ENCODE results near the gene TEX12. TPM values are rescaled to one million over a fixed set of nuclear protein-coding genes. Genes with fewer than 3 reads are reported as not detected.
A peak's percentile ranks its signal among the peaks of the same experiment; 100 is the strongest.

Gene TEX12
- total and polyA plus RNA-seq, 7 donors: 0.28 to 0.48 (median 0.34) TPM; not detected in 3

GRCh38 chr11:112162761-112163546 lies 4.2 kb upstream of the TEX12 start:
- no peak for TF ChIP-seq CTCF (IDR thresholded peaks at IDR 0.05)
- intact Hi-C loops (cut with DNase I): loop anchor here in 1 of 2 donors (5.0 kb wide), 1 partner anchor 41 kb away; no protein-coding TSS in a partner anchor
- Histone ChIP-seq H3K9me3 (no peaks in the 10 kb centered on the region), H3K27ac (peak overlapping the region; percentile 82), H3K4me3 (peak overlapping the region; percentile 69), H3K36me3 (ENCODE audit: insufficient read depth in 1 of 2, low read depth in 1 of 2) (peaks cover 0 to 7% of the 10 kb centered on the region in 2 donors), H3K4me1 (peaks cover 27% of the 10 kb centered on the region), H3K27me3 (ENCODE audit: insufficient read depth in 3 of 3, low read length in 2 of 3) (no peaks in the 10 kb centered on the region)
- WGBS, 3 donors: 83 to 93% (median 88%) methylated on average over 6 of the region's 6 CpGs
- DNase-seq (no peak), ATAC-seq (no peak)

- DNase-seq (peak; percentile 47 to 79), ATAC-seq (peak; percentile 81 to 93 (median 90))
- Histone ChIP-seq H3K36me3 (ENCODE audit: insufficient read depth in 1 of 2, low read depth in 1 of 2) (peaks cover 0 to under 1% of the 10 kb centered on the region in 2 donors), H3K4me3 (peak within 1 kb of the TSS; percentile 69), H3K27me3 (ENCODE audit: insufficient read depth in 3 of 3, low read length in 2 of 3) (no peaks in the 10 kb centered on the region), H3K4me1 (peaks cover 27% of the 10 kb centered on the region), H3K27ac (peak within 1 kb of the TSS; percentile 82), H3K9me3 (no peaks in the 10 kb centered on the region)
- WGBS, 3 donors: 34 to 51% (median 38%) methylated on average over 12 of the region's 12 CpGs
- no peak for TF ChIP-seq CTCF (IDR thresholded peaks at IDR 0.05)
- intact Hi-C loops (cut with DNase I): loop anchor here in 1 of 2 donors (5.0 kb wide), 1 partner anchor 42 kb away; no protein-coding TSS in a partner anchor
These were observed 3.1 kb upstream of the TEX12 start, which contains the start of gene IL18 for GRCh38 chr11:112163875-112164685. IL18 (minus strand) TSS chr11:112164094; CDS start chr11:112155053, 9,041 bp downstream.

GRCh38 chr11:112165049-112165448 lies 2.1 kb upstream of the TEX12 start:
- DNase-seq: no peak
- no peak for TF ChIP-seq CTCF (IDR thresholded peaks at IDR 0.05)
- no peaks in the 10 kb centered on the region for H3K9me3 ChIP-seq
- peak overlapping the region; percentile 82 for H3K27ac ChIP-seq
- H3K4me1 ChIP-seq: peaks cover 27% of the 10 kb centered on the region
- ATAC-seq: no peak
- 61 to 74% (median 64%) methylated on average over 3 of the region's 3 CpGs for WGBS, 3 donors
- no peaks in the 10 kb centered on the region for H3K27me3 ChIP-seq (ENCODE audit: insufficient read depth in 3 of 3, low read length in 2 of 3)
- H3K4me3 ChIP-seq: no peak overlapping the region
- no peaks in the 10 kb centered on the region for H3K36me3 ChIP-seq (ENCODE audit: insufficient read depth in 1 of 2, low read depth in 1 of 2)
- intact Hi-C loops (cut with DNase I): no loop called here

- H3K9me3 ChIP-seq: no peaks in the 10 kb centered on the region
- no peaks in the 10 kb centered on the region for H3K36me3 ChIP-seq (ENCODE audit: insufficient read depth in 1 of 2, low read depth in 1 of 2)
- H3K27ac ChIP-seq: peak overlapping the region; percentile 54
- no peak for DNase-seq
- no peak for TF ChIP-seq CTCF (IDR thresholded peaks at IDR 0.05)
- H3K4me3 ChIP-seq: no peak overlapping the region
- intact Hi-C loops (cut with DNase I): no loop called here
- H3K27me3 ChIP-seq (ENCODE audit: insufficient read depth in 3 of 3, low read length in 2 of 3): no peaks in the 10 kb centered on the region
- ATAC-seq: peak in 1 of 4 donors; percentile 39
- H3K4me1 ChIP-seq: peaks cover 19% of the 10 kb centered on the region
- WGBS, 3 donors: 28 to 63% (median 42%) methylated on average over 8 of the region's 8 CpGs
These were observed 610 bp upstream of the TEX12 start for GRCh38 chr11:112166562-112166961.

Data from psoas muscle (tissue), 8 donors.